ENCODE results near the gene CDH23. TPM values are rescaled to one million over a fixed set of nuclear protein-coding genes. Genes with fewer than 3 reads are reported as not detected.

CDH23 gene
- total and polyA plus RNA-seq, 10 of the 15 experiments (the other 5 are each of a cell fraction or from before 2014, with no cell fraction given): 0.09 to 0.40 (median 0.15) TPM; not detected in 1

DNA sequence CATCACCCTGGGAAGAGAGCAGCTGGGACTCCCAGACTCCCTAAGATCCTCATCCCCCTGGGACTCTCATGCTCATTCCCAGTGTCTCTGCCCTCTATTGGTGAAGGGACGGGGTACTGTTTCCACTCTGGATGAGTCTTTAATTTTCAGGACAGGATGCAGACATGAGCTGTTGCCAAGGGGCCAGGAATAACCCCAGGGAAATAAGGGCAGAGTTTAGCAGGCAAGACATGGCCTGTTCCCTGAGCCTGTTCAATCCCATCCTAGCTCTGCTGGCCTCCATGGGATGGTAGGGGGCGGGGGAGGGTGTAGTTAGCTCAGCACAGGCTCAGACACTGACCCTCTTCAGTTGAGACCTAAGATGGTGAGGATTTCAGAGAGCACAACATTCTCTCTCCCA is 308.9 kb downstream of the CDH23 start (continued):
- TF ChIP-seq, protein P1, sequence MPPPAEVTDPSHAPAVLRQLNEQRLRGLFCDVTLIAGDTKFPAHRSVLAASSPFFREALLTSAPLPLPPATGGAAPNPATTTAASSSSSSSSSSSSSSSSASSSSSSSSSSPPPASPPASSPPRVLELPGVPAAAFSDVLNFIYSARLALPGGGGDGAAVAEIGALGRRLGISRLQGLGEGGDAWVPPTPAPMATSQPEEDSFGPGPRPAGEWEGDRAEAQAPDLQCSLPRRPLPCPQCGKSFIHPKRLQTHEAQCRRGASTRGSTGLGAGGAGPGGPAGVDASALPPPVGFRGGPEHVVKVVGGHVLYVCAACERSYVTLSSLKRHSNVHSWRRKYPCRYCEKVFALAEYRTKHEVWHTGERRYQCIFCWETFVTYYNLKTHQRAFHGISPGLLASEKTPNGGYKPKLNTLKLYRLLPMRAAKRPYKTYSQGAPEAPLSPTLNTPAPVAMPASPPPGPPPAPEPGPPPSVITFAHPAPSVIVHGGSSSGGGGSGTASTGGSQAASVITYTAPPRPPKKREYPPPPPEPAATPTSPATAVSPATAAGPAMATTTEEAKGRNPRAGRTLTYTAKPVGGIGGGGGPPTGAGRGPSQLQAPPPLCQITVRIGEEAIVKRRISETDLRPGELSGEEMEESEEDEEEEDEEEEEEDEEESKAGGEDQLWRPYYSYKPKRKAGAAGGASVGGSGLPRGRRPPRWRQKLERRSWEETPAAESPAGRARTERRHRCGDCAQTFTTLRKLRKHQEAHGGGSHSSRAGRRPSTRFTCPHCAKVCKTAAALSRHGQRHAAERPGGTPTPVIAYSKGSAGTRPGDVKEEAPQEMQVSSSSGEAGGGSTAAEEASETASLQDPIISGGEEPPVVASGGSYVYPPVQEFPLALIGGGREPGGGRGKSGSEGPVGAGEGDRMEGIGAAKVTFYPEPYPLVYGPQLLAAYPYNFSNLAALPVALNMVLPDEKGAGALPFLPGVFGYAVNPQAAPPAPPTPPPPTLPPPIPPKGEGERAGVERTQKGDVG (CRISPR knock-in tag; IDR thresholded peaks at IDR 0.05): no peak
- TF ChIP-seq MTA3 (IDR thresholded peaks at IDR 0.05; ENCODE audit: borderline replicate concordance, low read length) (no peak), NBN (IDR thresholded peaks at IDR 0.05) (no peak), RAD21 (IDR thresholded peaks at IDR 0.05; ENCODE audit: insufficient read depth, low read depth, low read length) (no peak)
- TF ChIP-seq, protein P2, sequence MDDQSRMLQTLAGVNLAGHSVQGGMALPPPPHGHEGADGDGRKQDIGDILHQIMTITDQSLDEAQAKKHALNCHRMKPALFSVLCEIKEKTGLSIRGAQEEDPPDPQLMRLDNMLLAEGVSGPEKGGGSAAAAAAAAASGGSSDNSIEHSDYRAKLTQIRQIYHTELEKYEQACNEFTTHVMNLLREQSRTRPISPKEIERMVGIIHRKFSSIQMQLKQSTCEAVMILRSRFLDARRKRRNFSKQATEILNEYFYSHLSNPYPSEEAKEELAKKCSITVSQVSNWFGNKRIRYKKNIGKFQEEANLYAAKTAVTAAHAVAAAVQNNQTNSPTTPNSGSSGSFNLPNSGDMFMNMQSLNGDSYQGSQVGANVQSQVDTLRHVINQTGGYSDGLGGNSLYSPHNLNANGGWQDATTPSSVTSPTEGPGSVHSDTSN (IDR thresholded peaks at IDR 0.05; ENCODE audit: insufficient replicate concordance, low read depth, low read length): no peak

Data from GM12878 (cell line).